Measurements from ENCODE around the gene BTRC.

DNA sequence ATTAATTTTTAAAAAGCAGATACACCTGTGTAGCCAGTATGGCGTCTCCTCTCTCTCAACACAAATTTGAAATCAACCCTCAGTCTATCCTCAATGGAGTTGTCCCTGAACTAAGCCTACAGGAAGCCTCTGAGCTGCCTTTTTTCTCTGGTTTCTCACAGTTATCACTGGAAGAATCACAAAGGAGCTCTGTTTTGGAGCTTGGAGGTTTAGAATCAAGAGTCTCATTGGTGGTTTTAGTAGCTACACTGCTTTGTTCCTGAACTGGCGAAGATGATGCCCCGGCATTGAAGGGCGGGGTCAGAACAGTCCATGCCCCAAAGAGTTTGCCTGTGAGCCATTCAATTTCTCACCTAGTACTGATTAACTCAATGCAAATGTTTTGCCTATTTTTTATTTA lies 16.1 kb upstream of the BTRC start:
- TF ChIP-seq, protein P1, sequence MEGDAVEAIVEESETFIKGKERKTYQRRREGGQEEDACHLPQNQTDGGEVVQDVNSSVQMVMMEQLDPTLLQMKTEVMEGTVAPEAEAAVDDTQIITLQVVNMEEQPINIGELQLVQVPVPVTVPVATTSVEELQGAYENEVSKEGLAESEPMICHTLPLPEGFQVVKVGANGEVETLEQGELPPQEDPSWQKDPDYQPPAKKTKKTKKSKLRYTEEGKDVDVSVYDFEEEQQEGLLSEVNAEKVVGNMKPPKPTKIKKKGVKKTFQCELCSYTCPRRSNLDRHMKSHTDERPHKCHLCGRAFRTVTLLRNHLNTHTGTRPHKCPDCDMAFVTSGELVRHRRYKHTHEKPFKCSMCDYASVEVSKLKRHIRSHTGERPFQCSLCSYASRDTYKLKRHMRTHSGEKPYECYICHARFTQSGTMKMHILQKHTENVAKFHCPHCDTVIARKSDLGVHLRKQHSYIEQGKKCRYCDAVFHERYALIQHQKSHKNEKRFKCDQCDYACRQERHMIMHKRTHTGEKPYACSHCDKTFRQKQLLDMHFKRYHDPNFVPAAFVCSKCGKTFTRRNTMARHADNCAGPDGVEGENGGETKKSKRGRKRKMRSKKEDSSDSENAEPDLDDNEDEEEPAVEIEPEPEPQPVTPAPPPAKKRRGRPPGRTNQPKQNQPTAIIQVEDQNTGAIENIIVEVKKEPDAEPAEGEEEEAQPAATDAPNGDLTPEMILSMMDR (IDR thresholded peaks at IDR 0.05) = no peak
- TF ChIP-seq POLR2A (IDR thresholded peaks at IDR 0.05) = no peak
